Ectodermal cell (in vitro differentiated cells): Measurements from ENCODE around the gene MICA. TPM values are rescaled to one million over a fixed set of nuclear protein-coding genes. Genes with fewer than 3 reads are reported as not detected.

ENCODE experiments used
- H3K27ac ChIP-seq: 2 replicates; pipeline ENCODE4 v1.7.0; 2013; ENCODE audit warnings: mild to moderate bottlenecking, low read depth, low read length; ENCODE audit not compliant: insufficient read depth, poor library complexity, severe bottlenecking
- H3K27me3 ChIP-seq: 2 replicates; pipeline ENCODE4 v1.7.0; 2013; ENCODE audit warnings: mild to moderate bottlenecking, low read length; ENCODE audit not compliant: insufficient read depth, control insufficient read depth, poor library complexity, severe bottlenecking
- H3K36me3 ChIP-seq: one replicate; pipeline ENCODE4 v1.7.0; 2013; ENCODE audit warnings: low read length; ENCODE audit not compliant: control insufficient read depth, insufficient read depth
- H3K4me1 ChIP-seq: one replicate; pipeline ENCODE4 v1.7.0; 2013; ENCODE audit warnings: low read length; ENCODE audit not compliant: control insufficient read depth, insufficient read depth
- H3K4me3 ChIP-seq: 2 replicates; pipeline ENCODE4 v1.7.0; 2013; ENCODE audit warnings: low read depth, low read length, control low read depth; ENCODE audit not compliant: insufficient read depth
- H3K9me3 ChIP-seq: 2 replicates; pipeline ENCODE4 v1.7.0; 2013; ENCODE audit warnings: mild to moderate bottlenecking, low read length, moderate library complexity; ENCODE audit not compliant: control insufficient read depth
- WGBS, 2 experiments: methylation state at CpG; one replicate each; pipeline ENCODE4 v1.1.7; 2013; ENCODE audit warnings: missing lambda C conversion rate in 2 of 2; 5-methylcytosine and 5-hydroxymethylcytosine counted together
- polyA plus RNA-seq, 4 experiments: library from polyadenylated mRNA; stranded (reverse); fragments of 50-300 nt; gene quantifications; one replicate each; pipeline ENCODE4 v1.2.3, GENCODE V29; 2013

MICA gene
- polyA plus RNA-seq (2013, experiment 1 of 4), result 16.6 TPM
- polyA plus RNA-seq (2013, experiment 2 of 4), result 12.2 TPM
- 12.2 TPM for polyA plus RNA-seq (2013, experiment 3 of 4)
- polyA plus RNA-seq (2013, experiment 4 of 4), result 12.4 TPM

DNA sequence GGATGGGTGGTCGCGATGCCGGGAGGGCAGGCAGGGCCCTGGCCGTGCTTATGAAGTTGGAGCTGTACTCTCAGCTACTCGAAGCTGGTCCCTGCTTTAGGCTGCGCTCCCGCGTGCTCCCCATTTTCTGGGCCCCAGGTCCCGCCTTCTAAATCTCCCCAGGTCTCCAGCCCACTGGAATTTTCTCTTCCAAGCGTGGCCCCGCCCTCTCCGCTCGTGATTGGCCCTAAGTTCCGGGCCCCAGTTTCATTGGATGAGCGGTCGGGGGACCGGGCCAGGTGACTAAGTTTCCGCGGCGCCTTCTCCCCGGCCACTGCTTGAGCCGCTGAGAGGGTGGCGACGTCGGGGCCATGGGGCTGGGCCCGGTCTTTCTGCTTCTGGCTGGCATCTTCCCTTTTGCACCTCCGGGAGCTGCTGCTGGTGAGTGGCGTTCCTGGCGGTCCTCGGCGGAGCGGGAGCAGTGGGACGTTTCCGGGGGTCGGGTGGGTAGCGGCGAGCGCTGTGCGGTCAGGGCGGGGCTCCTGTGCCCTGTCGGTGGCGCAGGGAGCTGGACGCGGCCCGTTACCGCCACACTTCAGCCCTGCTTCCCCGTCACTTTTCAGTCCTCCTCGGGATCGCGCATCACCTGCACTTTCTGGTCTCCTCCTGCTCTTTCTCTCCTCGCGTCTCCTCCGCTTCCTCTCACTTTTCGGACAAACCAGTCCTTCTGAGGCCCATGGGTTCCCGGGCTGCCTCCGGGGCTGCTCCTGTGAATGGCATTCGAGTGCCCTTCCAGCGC lies at the start of gene MICA:
TSS of gene MICA (plus strand) at position 313 of the 778 bp plus-strand sequence. CDS start at position 351, 38 bp downstream.
- no peaks in the 10 kb centered on the region for H3K9me3 ChIP-seq
- H3K27me3 ChIP-seq, result peaks cover 38% of the 10 kb centered on the region
- 0% methylated on average over 58 of the region's 58 CpGs for WGBS, 2 experiments
- H3K36me3 ChIP-seq, result no peaks in the 10 kb centered on the region
- H3K4me1 ChIP-seq, result peaks cover 5% of the 10 kb centered on the region
- no peak within 1 kb of the TSS for H3K27ac ChIP-seq
- peak within 1 kb of the TSS; percentile 63 for H3K4me3 ChIP-seq

- WGBS, 2 experiments, result 77 to 85% methylated on average over 6 to 10 of the region's 11 CpGs
- H3K27me3 ChIP-seq, result peaks cover 52% of the 10 kb centered on the region
- no peaks in the 10 kb centered on the region for H3K36me3 ChIP-seq
These were observed 49.1 kb upstream of the MICA start for GRCh38 chr6:31354158-31354863.

GRCh38 chr6:31354864-31355582 lies 48.4 kb upstream of the MICA start:
- H3K27ac ChIP-seq, result no peak overlapping the region
- no peaks in the 10 kb centered on the region for H3K9me3 ChIP-seq
- no peaks in the 10 kb centered on the region for H3K36me3 ChIP-seq
- WGBS, 2 experiments, result 86 to 90% methylated on average over 11 of the region's 11 CpGs
- H3K4me1 ChIP-seq, result no peaks in the 10 kb centered on the region
- peaks cover 59% of the 10 kb centered on the region for H3K27me3 ChIP-seq
- no peak overlapping the region for H3K4me3 ChIP-seq

More at GRCh38 chr6:31354158-31354863, 49.1 kb upstream of the MICA start:
- no peak overlapping the region for H3K27ac ChIP-seq
- H3K9me3 ChIP-seq, result no peaks in the 10 kb centered on the region
- H3K4me3 ChIP-seq, result no peak overlapping the region
- H3K4me1 ChIP-seq, result no peaks in the 10 kb centered on the region

DNA sequence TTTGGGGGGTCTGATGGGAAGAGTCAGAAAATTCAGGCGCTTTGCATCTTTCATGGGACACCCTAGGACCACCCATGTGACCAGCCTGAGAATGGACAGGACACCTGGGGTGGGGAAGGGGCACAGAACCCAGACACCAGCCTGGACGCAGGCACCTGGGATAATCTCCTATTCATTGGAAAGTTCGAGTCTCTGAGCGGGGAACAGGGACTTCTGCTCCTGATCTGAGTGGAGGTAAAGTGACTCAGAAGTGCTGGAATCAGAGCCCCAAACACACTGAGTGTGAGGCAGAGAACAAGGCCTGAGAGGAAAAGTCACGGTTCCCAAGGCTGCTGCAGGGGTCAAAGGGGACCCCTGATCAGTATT lies 47.8 kb upstream of the MICA start:
- Histone ChIP-seq H3K27me3 (peaks cover 64% of the 10 kb centered on the region), H3K4me3 (no peak overlapping the region), H3K4me1 (no peaks in the 10 kb centered on the region), H3K9me3 (no peaks in the 10 kb centered on the region), H3K27ac (no peak overlapping the region), H3K36me3 (no peaks in the 10 kb centered on the region)
- WGBS, 2 experiments, result 83 to 84% methylated on average over 5 of the region's 5 CpGs

DNA sequence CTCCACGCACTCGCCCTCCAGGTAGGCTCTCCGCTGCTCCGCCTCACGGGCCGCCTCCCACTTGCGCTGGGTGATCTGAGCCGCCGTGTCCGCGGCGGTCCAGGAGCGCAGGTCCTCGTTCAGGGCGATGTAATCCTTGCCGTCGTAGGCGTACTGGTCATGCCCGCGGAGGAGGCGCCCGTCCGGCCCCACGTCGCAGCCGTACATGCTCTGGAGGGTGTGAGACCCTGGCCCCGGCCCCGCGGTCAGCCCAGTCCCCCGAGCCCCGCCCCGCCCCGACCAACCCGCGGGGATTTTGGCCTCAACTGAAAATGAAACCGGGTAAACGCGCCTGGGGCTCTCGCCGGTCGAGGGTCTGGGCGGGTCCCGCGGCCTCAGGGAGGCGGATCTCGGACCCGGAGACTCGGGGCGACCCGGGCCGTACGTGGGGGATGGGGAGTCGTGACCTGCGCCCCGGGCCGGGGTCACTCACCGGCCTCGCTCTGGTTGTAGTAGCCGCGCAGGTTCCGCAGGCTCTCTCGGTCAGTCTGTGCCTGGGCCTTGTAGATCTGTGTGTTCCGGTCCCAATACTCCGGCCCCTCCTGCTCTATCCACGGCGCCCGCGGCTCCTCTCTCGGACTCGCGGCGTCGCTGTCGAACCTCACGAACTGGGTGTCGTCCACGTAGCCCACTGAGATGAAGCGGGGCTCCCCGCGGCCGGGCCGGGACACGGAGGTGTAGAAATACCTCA lies 47.0 kb upstream of the MICA start:
- 3 to 5% methylated on average over 83 of the region's 83 CpGs for WGBS, 2 experiments
- Histone ChIP-seq H3K9me3 (no peaks in the 10 kb centered on the region), H3K36me3 (no peaks in the 10 kb centered on the region), H3K27ac (no peak overlapping the region), H3K27me3 (peaks cover 64% of the 10 kb centered on the region), H3K4me1 (no peaks in the 10 kb centered on the region), H3K4me3 (peak overlapping the region; percentile 46)

GRCh38 chr6:31356946-31357466 lies 46.4 kb upstream of the MICA start, which contains the start of gene HLA-B:
TSS of gene HLA-B (minus strand) at chr6:31357179. CDS start at chr6:31357158, 21 bp downstream.
- peaks cover 64% of the 10 kb centered on the region for H3K27me3 ChIP-seq
- 0% methylated on average over 39 of the region's 39 CpGs for WGBS, 2 experiments

GRCh38 chr6:31357886-31358285 lies 45.5 kb upstream of the MICA start:
- Histone ChIP-seq H3K27ac (no peak overlapping the region), H3K4me1 (no peaks in the 10 kb centered on the region), H3K9me3 (no peaks in the 10 kb centered on the region), H3K36me3 (no peaks in the 10 kb centered on the region), H3K27me3 (peaks cover 64% of the 10 kb centered on the region), H3K4me3 (no peak overlapping the region)
- 53 to 59% methylated on average over 6 of the region's 6 CpGs for WGBS, 2 experiments

More at GRCh38 chr6:31356946-31357466, 46.4 kb upstream of the MICA start, which contains the start of gene HLA-B:
- H3K9me3 ChIP-seq, result no peaks in the 10 kb centered on the region
- no peak within 1 kb of the TSS for H3K27ac ChIP-seq
- peak within 1 kb of the TSS; percentile 46 for H3K4me3 ChIP-seq
- no peaks in the 10 kb centered on the region for H3K36me3 ChIP-seq
- no peaks in the 10 kb centered on the region for H3K4me1 ChIP-seq

DNA sequence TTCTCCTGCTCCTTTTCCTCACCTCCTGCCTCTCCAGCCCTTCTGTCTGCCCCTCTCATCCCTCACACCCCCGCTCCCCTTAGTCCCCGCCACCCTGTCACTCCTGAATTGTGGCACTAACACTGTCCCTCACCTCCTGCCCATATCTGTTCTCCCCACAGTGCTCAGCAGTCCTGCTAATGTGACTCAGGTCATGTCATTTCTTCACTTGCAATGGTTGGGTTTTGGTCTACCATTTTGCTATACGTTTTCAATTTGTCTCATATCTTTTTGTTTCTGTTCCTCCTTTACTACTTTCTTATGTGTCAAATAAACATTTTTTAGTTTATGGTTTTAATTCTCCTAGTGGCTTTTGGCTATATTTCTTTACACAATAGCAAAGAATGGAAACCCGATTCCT lies 45.1 kb upstream of the MICA start:
- H3K4me3 ChIP-seq, result no peak overlapping the region
- H3K27me3 ChIP-seq, result peaks cover 66% of the 10 kb centered on the region
- no peaks in the 10 kb centered on the region for H3K9me3 ChIP-seq
- 64 to 85% methylated on average over 3 to 4 of the region's 4 CpGs for WGBS, 2 experiments
- H3K36me3 ChIP-seq, result no peaks in the 10 kb centered on the region
- no peaks in the 10 kb centered on the region for H3K4me1 ChIP-seq
- no peak overlapping the region for H3K27ac ChIP-seq

DNA sequence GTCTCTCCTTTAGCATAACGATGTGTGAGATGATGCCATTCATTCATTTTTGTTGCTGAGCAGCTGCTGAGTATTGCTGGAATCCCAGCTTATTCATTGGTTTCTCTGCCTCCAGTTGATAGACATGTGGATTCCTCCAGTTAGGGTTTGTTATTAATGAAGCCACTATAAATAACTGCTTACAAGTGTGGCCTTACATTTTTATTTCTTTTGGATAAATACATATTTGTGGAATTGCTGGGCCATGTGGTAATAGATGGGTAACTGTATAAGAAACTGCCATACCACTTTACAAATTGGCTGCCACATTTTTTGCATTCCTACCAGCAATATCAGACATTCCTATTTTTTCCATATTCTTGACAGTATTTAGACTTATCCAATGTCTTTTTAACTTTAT lies 43.8 kb upstream of the MICA start:
- Histone ChIP-seq H3K4me1 (no peaks in the 10 kb centered on the region), H3K4me3 (no peak overlapping the region), H3K27me3 (peaks cover 65% of the 10 kb centered on the region), H3K9me3 (no peaks in the 10 kb centered on the region), H3K27ac (no peak overlapping the region), H3K36me3 (no peaks in the 10 kb centered on the region)
- 88% methylated on average over 1 of the region's 1 CpG for WGBS, 2 experiments
